NCI-H82 (cell line): ENCODE data around the gene HECTD1.
"Not testable (repeated sequence)": the region's sequence is repeated elsewhere in the genome, so short reads cannot be mapped to it uniquely, and the experiment has no call there.

ENCODE experiments used
- DNase-seq: peaks from one replicate; lab custom pipeline; 2025; lab: John Stamatoyannopoulos, UW

Gene HECTD1

DNA sequence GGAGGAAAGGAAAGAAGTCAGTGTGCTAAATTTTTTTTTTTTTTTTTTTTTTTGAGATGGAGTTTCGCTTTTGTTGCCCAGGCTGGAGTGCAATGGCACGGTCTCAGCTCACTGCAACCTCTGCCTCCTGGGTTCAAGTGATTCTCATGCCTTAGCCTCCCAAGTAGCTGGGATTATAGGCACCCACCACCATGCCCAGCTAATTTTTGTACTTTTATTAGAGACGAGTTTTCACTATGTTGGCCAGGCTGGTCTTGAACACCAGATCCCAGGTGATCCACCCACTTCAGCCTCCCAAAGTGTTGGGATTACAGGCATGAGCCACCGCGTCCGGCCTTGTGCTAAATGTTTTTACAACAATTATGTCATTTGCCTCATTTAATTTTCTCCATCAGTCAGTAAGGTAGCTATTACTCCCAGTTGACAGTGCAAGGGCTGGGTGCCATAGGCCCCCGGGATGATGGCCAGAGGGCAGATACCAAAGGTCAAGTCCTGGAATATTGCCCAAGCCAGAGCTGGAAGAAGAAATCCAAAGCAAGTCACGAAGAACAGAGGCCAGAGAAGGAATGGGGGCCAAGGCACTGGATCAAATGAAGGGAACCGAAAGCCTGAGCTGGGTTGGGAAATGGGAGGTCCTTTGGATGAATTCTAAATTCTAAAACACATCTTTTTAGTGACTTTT is 154.5 kb downstream of the HECTD1 start:
- not testable (repeated sequence) for DNase-seq

GRCh38 chr14:31051511-31051910 is 156.1 kb downstream of the HECTD1 start:
- DNase-seq = no peak

- DNase-seq = no peak
Measured at GRCh38 chr14:31051023-31051422, 156.6 kb downstream of the HECTD1 start.
